Measurements from ENCODE around the gene RNF4.

GRCh38 chr4:2451821-2452785, 16.8 kb upstream of the RNF4 start:
- TF ChIP-seq CTCF (IDR thresholded peaks at IDR 0.05), result no peak
- no peak for TF ChIP-seq ZFX (IDR thresholded peaks at IDR 0.05; ENCODE audit: borderline replicate concordance)
